Esophagus squamous epithelium (tissue), 4 donors: Measurements from ENCODE around the gene NAPSA.

Experiments
- POLR2A ChIP-seq, 4 donors: fragments of 450-650 bp; IDR thresholded peaks; one replicate each; pipeline ENCODE4 v1.6.1; 2017; ENCODE audit warnings: antibody characterized with exemption in 4 of 4, mild to moderate bottlenecking in 4 of 4, moderate library complexity in 3 of 4
- TF ChIP-seq, protein P1 (sequence below), 6 experiments: fragments of 450-650 bp in 4 of 6; fragments of 200-600 bp in 2 of 6; sonication (generic) in 2 of 6; IDR thresholded peaks; one replicate each; pipeline ENCODE4 v1.5.1; 2016 to 2019; ENCODE audit warnings: antibody characterized with exemption in 6 of 6, mild to moderate bottlenecking in 4 of 6, moderate library complexity in 4 of 6

DNA sequence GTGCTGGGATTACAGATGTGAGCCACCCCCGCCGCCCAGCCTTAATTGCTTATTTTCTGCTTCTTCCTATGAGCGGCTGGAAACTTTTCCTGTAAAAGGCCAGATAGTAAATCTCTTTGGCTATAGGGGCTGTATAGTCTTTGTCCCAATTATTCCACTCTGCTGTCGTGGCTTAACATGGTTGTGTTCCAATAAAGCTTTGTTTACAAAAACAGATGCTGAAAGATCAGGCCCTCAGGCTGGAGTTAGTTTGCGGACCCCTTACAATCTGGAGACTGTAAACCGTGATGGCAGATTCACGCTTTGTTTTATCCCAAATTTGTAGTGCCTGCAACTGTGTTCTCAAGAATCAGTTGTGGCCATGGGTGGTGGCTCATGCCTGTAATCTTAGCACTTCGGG lies 47.0 kb downstream of the NAPSA start:
- TF ChIP-seq, protein P1, sequence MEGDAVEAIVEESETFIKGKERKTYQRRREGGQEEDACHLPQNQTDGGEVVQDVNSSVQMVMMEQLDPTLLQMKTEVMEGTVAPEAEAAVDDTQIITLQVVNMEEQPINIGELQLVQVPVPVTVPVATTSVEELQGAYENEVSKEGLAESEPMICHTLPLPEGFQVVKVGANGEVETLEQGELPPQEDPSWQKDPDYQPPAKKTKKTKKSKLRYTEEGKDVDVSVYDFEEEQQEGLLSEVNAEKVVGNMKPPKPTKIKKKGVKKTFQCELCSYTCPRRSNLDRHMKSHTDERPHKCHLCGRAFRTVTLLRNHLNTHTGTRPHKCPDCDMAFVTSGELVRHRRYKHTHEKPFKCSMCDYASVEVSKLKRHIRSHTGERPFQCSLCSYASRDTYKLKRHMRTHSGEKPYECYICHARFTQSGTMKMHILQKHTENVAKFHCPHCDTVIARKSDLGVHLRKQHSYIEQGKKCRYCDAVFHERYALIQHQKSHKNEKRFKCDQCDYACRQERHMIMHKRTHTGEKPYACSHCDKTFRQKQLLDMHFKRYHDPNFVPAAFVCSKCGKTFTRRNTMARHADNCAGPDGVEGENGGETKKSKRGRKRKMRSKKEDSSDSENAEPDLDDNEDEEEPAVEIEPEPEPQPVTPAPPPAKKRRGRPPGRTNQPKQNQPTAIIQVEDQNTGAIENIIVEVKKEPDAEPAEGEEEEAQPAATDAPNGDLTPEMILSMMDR (IDR thresholded peaks at IDR 0.05), result no peak
- no peak for TF ChIP-seq POLR2A (IDR thresholded peaks at IDR 0.05)
